CD4-positive, alpha-beta T cell (primary cell): ENCODE measurements around the gene ATP10A. TPM values are rescaled to one million over a fixed set of nuclear protein-coding genes. Genes with fewer than 3 reads are reported as not detected.

Experiments used
- ATAC-seq: fragments of 200-7000 bp; cut with Tn5 transposase; one replicate; pipeline ENCODE4 v1.10.0; 2022; ENCODE audit warnings: mild to moderate bottlenecking; ENCODE audit not compliant: poor library complexity
- CTCF ChIA-PET: fragments of 350-600 bp; sonication (Branson Sonifier 250); formaldehyde crosslinking; loops from one replicate; lab custom pipeline; 2021; ENCODE audit warnings: antibody characterized with exemption, inconsistent platforms; lab: Charles Lee
- POLR2A ChIA-PET: fragments of 350-600 bp; sonication (Branson Sonifier 250); formaldehyde crosslinking; loops from one replicate; lab custom pipeline; 2021; ENCODE audit warnings: antibody characterized with exemption, inconsistent platforms; lab: Charles Lee
- DNase-seq, 14 experiments: peaks; one replicate each; pipeline ENCODE4 v3.0.0-alpha.2; 2013 to 2020; ENCODE audit warnings: mixed read lengths in 2 of 14
- H3K27ac ChIP-seq, 2 donors: one replicate each; pipeline versions ENCODE4 v1.5.1 to v1.7.0; 2013; ENCODE audit warnings: low read length in 2 of 2, low read depth in 1 of 2, mild to moderate bottlenecking in 1 of 2
- H3K27me3 ChIP-seq, 2 experiments: 1 replicate in 1 of 2; 2 replicates in 1 of 2; pipeline versions ENCODE4 v1.6.1 to v1.7.0; 2013; ENCODE audit warnings: low read length in 2 of 2, control low read depth in 1 of 2, mild to moderate bottlenecking in 1 of 2, moderate library complexity in 1 of 2; ENCODE audit not compliant: insufficient read depth in 2 of 2, control insufficient read depth in 1 of 2
- H3K36me3 ChIP-seq: one replicate; pipeline ENCODE4 v1.6.1; 2013; ENCODE audit warnings: low read length, control low read depth; ENCODE audit not compliant: insufficient read depth
- H3K4me1 ChIP-seq: one replicate; pipeline ENCODE4 v1.6.1; 2013; ENCODE audit warnings: low read length, control low read depth; ENCODE audit not compliant: insufficient read depth
- H3K4me3 ChIP-seq: one replicate; pipeline ENCODE4 v1.5.1; 2013; ENCODE audit warnings: mild to moderate bottlenecking, low read length, moderate library complexity
- H3K9me3 ChIP-seq, 2 experiments: 1 replicate in 1 of 2; 2 replicates in 1 of 2; pipeline versions ENCODE4 v1.6.1 to v1.7.0; 2013; ENCODE audit warnings: low read length in 2 of 2, mild to moderate bottlenecking in 2 of 2, control low read depth in 1 of 2, moderate library complexity in 1 of 2; ENCODE audit not compliant: control insufficient read depth in 1 of 2, insufficient read depth in 1 of 2
- H3K27ac Mint-ChIP-seq: one replicate; pipeline ENCODE4 v1.8.0; 2020; ENCODE audit warnings: mixed read lengths
- H3K27me3 Mint-ChIP-seq: one replicate; pipeline ENCODE4 v1.8.0; 2021; ENCODE audit warnings: mixed read lengths
- H3K36me3 Mint-ChIP-seq: one replicate; pipeline ENCODE4 v1.8.0; 2021; ENCODE audit warnings: low read depth, mixed read lengths
- H3K4me1 Mint-ChIP-seq: one replicate; pipeline ENCODE4 v1.8.0; 2021; ENCODE audit warnings: low read depth, mixed read lengths
- H3K4me3 Mint-ChIP-seq: one replicate; pipeline ENCODE4 v1.8.0; 2020; ENCODE audit warnings: mild to moderate bottlenecking, mixed read lengths
- H3K9me3 Mint-ChIP-seq: one replicate; pipeline ENCODE4 v1.8.0; 2020; ENCODE audit warnings: mixed read lengths
- CTCF ChIP-seq: fragments of 200-600 bp; IDR thresholded peaks from one replicate; pipeline ENCODE4 v1.8.0; 2022; ENCODE audit warnings: antibody characterized with exemption, mild to moderate bottlenecking
- intact Hi-C, 2 experiments: fragments of 100-400 bp; cut with DNase I in 1 of 2; cut with micrococcal nuclease in 1 of 2; formaldehyde crosslinking; loops; one replicate each; pipeline versions ENCODE4 v1.15.1 to v1.9.0; 2023 to 2025; cut with DNase I, micrococcal nuclease
- total RNA-seq, 174 experiments: library from RNA in 2 of 174; stranded (reverse) in 2 of 174; gene quantifications; one replicate each; pipeline ENCODE4 v1.2.3 and lab custom pipeline; 2021 to 2026

ATP10A gene
- total RNA-seq, 2 experiments from 2014 or later: 30.0 to 30.4 TPM

DNA sequence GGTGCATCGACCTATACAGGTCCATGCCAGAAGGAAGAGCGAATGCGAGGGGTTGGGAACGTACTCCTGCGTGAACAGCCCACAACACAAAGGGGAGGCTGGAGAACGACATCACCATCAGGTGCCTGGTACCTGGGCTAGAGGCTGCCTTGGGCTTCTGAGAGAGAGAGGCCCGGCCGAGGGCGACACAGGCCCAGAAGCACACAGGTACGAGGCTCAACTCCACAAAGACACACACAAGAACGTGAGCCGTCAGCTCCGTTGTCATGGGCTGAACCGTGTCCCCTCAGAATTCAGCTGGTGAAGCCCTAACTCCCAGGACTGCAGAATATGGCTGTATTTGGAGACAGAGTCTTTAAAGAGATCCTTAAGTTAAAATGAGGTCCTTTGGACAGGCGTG lies 134.3 kb downstream of the ATP10A start:
- ChIA-PET CTCF (no interaction called here), POLR2A (no interaction called here)
- ATAC-seq: no peak
- no peak overlapping the region for H3K27ac Mint-ChIP-seq
- Histone ChIP-seq H3K27ac (no peak overlapping the region), H3K9me3 (no peaks in the 10 kb centered on the region), H3K4me3 (no peak overlapping the region), H3K4me1 (no peaks in the 10 kb centered on the region), H3K36me3 (peaks cover 35% of the 10 kb centered on the region), H3K27me3 (no peaks in the 10 kb centered on the region)
- H3K27me3 Mint-ChIP-seq: no peaks in the 10 kb centered on the region
- TF ChIP-seq CTCF: no peak
- intact Hi-C loops: loop anchor here in 1 of 2 experiments (10.0 kb wide), 1 partner anchor 346 kb away; no protein-coding TSS in a partner anchor
- peaks cover 47% of the 10 kb centered on the region for H3K36me3 Mint-ChIP-seq
- no peaks in the 10 kb centered on the region for H3K9me3 Mint-ChIP-seq
- H3K4me1 Mint-ChIP-seq: no peaks in the 10 kb centered on the region
- DNase-seq: no peak
- H3K4me3 Mint-ChIP-seq: no peak overlapping the region

DNA sequence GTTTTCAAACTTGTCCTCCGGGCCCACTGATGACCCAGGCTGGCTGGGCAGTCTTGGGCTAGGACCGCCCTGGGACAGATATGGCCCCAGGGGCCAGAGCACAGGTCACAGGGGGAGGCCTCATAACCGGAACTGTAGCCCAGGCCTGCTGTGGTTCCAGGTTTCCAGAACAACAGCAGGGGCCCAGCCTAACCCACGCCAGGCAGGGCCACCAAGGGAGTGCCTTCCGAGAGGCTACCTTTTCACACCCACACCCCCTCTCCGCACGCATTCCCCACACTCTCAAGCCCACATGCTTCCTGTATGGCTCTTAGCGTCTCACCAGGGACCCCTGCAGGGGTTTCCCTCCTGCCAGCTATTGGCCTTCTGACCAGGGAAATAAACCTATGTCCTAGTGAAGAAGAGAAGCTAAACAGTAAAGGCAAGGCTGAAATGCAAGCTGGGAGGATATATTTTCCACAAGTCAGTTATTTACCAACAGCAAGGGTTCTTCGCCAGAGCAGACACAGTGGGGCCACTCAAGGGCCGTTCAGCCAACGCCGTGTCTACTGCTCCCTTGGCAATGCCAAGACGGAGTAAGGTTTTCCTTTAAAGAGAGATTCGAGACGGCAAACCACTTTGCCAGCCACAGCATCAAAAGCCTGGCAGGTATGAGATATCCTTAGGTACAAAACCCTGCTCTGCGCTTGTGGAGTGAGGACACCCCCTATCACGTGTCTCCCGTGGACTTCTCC lies 135.1 kb downstream of the ATP10A start:
- ATAC-seq (no peak), DNase-seq (no peak)
- intact Hi-C loops: loop anchor here in 1 of 2 experiments (10.0 kb wide), 1 partner anchor 347 kb away; no protein-coding TSS in a partner anchor
- H3K27ac Mint-ChIP-seq: no peak overlapping the region
- H3K36me3 Mint-ChIP-seq: peaks cover 50% of the 10 kb centered on the region
- Histone ChIP-seq H3K9me3 (no peaks in the 10 kb centered on the region), H3K27ac (no peak overlapping the region), H3K4me3 (no peak overlapping the region), H3K27me3 (no peaks in the 10 kb centered on the region), H3K4me1 (no peaks in the 10 kb centered on the region), H3K36me3 (peaks cover 32% of the 10 kb centered on the region)
- ChIA-PET POLR2A (no interaction called here), CTCF (no interaction called here)
- no peaks in the 10 kb centered on the region for H3K9me3 Mint-ChIP-seq
- no peak for TF ChIP-seq CTCF
- no peak overlapping the region for H3K4me3 Mint-ChIP-seq
- H3K27me3 Mint-ChIP-seq: no peaks in the 10 kb centered on the region
- H3K4me1 Mint-ChIP-seq: no peaks in the 10 kb centered on the region

DNA sequence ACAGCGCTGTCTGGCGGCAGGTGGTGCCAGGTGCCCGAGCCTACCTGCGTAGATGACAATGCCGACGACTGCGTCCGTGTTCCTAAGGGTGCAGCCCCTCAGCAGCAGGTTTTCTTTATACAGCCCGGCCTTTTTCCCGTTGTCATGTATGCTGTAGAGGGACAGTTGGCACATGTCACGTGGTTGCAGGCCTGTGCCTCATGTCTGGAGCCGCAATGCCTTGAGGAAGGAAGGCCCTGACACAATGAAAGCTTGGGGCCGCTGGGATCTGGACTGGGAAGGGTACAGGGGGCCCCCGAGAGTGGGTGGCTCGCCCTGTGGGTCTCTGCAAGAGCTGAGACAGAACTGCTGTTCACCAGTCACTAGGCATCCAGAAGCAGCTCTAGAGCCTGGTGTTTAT lies 136.0 kb downstream of the ATP10A start:
- CTCF ChIA-PET: no interaction called here
- intact Hi-C loops: loop anchor here in 1 of 2 experiments (10.0 kb wide), 1 partner anchor 348 kb away; no protein-coding TSS in a partner anchor
- H3K4me3 Mint-ChIP-seq: no peak overlapping the region

More for the DNA sequence above, 136.0 kb downstream of the ATP10A start:
- no peak for TF ChIP-seq CTCF
- Histone ChIP-seq H3K4me3 (no peak overlapping the region), H3K9me3 (no peaks in the 10 kb centered on the region), H3K27me3 (no peaks in the 10 kb centered on the region), H3K4me1 (no peaks in the 10 kb centered on the region), H3K36me3 (peaks cover 38% of the 10 kb centered on the region), H3K27ac (no peak overlapping the region)
- POLR2A ChIA-PET: no interaction called here
- no peak overlapping the region for H3K27ac Mint-ChIP-seq
- no peaks in the 10 kb centered on the region for H3K9me3 Mint-ChIP-seq
- H3K4me1 Mint-ChIP-seq: no peaks in the 10 kb centered on the region
- no peak for ATAC-seq
- DNase-seq: no peak
- peaks cover 57% of the 10 kb centered on the region for H3K36me3 Mint-ChIP-seq
- no peaks in the 10 kb centered on the region for H3K27me3 Mint-ChIP-seq
